GM21723 (cell line): ENCODE data around the gene SLC18A3.

Experiments
- ATAC-seq: cut with Tn5 transposase; IDR thresholded peaks from one replicate; pipeline ENCODE4 v1.9.1; 2021; ENCODE audit warnings: mild to moderate bottlenecking, moderate library complexity; ENCODE audit not compliant: unreplicated experiment

The SLC18A3 gene

DNA sequence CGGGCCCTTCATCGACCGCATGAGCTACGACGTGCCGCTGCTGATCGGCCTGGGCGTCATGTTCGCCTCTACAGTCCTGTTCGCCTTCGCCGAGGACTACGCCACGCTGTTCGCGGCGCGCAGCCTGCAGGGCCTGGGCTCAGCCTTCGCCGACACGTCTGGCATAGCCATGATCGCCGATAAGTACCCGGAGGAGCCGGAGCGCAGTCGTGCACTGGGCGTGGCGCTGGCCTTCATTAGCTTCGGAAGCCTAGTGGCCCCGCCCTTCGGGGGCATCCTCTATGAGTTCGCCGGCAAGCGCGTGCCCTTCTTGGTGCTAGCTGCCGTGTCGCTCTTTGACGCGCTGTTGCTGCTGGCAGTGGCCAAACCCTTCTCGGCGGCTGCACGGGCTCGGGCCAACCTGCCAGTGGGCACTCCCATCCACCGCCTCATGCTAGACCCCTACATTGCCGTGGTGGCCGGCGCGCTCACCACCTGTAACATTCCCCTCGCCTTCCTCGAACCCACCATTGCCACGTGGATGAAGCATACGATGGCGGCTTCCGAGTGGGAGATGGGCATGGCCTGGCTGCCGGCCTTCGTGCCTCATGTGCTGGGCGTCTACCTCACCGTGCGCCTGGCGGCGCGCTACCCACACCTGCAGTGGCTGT lies 1.2 kb downstream of the SLC18A3 start:
- ATAC-seq = no peak

DNA sequence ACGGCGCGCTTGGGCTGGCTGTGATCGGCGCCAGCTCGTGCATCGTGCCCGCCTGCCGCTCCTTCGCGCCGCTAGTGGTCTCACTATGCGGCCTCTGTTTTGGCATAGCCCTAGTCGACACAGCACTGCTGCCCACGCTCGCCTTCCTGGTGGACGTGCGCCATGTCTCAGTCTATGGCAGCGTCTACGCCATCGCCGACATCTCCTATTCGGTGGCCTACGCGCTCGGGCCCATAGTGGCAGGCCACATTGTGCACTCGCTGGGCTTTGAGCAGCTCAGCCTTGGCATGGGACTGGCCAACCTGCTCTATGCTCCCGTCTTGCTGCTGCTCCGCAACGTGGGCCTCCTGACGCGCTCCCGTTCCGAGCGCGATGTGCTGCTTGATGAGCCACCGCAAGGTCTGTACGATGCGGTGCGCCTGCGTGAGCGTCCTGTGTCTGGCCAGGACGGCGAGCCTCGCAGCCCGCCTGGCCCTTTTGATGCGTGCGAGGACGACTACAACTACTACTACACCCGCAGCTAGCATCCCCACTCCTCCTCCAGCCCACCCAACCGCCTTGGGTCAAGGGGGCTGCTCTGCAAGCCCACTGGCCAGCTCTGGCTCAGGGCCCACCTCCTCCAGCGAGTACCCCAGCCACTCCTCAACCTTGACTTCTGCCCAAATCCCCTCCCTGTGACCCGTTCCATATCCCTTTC lies 1.9 kb downstream of the SLC18A3 start:
- ATAC-seq = no peak

GRCh38 chr10:49612513-49613164 lies 2.5 kb downstream of the SLC18A3 start:
- no peak for ATAC-seq

- ATAC-seq = no peak
These were observed 3.2 kb downstream of the SLC18A3 start for GRCh38 chr10:49613165-49613881.

DNA sequence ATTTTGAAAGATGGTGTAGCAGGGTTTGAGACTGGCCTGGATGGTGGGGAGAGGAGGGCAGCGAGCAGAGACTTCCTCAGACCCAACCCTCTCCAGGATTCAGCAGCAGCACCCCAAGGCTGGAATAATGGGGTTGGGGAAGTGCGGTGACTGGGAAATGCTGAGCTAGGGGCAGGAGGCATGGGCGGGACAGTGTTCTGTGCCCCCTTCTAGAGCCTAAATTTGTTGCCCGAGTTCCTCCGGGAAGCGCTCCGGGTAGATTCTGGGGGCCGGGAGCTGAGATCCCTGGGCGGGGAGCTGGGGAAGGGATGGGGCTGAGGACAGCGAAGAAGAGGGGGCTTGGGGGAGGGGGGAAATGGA lies 3.8 kb downstream of the SLC18A3 start, which contains the start of gene CHAT:
TSS of gene CHAT (plus strand) at position 156 of the 360 bp plus-strand sequence. CDS start at position 309, 153 bp downstream.
- no peak for ATAC-seq

DNA sequence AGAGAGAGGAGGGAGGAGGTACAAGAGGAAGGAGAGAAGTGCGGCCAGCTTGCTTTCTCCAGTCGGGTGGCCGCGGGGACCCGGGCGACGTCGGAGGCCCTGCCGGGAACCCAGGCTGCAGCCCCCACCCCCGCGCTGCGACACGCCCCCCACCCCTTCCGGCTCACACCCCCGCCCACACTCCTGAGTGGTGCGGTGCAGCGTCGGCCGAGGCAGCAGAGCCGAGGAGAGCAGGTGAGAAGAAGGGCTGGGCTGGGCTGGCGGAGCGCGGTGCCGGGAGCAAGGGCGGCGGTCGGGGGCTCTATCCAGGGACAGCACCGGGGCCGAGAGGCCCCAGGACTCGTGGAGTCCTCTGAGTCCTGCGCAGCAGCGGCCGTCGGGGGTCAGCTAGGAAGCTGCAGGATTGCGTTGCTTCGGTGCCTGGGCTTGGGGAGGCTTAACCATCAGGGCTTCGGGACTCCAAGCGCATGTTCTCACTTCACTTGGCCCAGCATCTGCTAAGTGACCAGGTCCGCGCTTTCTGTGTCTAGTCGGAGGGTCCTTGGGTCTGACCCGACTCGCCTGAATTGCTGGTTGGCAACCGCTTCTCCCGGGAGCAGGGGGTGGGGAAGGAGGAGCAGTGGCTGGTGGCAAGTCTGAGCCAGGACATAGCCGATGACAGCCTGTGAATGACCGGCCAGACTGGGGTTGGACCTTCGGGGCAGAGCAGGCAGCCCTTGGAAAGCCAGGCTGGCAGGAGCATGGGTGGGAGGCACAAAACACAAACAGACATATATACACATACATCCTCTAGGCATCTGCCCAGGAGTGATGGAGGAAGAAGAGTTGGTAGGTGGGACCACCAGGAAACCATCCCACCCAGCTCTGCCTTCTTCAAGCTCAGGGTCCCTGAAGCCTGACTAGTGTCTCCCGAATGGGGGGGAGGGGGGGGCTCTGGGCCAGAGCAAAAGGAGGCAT lies 4.4 kb downstream of the SLC18A3 start:
- ATAC-seq = no peak

DNA sequence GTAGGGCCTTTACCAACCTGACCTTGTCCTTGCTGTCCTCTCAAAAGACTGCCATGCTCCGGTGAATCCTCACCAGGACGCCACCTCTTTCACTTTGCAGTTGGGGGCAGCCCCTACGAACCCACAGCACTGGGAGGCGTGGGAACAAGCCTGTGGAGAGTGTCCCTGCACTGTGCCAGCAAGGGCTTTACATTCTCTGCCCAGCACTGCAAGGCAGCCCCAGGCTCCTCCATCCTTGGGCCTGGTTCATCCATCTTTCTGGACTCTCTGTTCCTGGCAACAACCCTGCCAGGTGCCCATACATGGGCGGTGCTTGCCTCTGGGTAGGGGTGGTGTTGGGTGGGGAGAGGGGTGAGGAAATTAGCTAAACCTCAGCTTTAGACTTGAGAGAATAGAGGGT lies 5.1 kb downstream of the SLC18A3 start:
- ATAC-seq = no peak

GRCh38 chr10:49615721-49616120 lies 5.6 kb downstream of the SLC18A3 start:
- no peak for ATAC-seq

DNA sequence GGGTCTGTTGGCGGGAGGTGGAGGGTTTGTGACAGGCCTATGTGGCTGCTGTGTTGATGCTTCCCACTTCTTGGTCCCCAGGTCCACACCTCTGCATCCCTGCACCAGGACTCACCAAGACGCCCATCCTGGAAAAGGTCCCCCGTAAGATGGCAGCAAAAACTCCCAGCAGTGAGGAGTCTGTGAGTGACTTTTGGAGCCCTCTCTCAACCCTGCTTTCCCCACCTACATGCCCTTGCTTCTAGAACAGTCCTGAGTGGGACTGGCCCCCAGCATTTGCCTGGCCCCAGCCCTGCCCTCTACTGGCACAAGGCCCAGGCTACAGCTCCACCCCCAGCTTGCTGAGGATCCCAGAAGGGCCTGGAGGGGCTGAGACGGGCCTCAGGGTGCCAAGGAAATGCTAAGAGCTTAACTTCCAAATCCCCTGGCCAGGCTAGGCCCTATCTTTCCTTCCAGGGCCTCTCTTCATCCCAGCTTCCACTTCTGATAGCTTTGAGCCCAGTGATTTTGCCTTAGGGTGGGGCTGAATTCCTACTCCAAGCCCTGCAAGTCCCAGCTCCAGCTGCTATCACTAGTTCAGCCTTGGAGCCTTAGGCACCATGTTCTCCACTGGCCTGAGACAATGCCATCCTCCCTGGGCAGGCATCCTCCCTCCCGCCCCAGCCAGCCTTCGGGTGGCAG lies 6.5 kb downstream of the SLC18A3 start:
- no peak for ATAC-seq

DNA sequence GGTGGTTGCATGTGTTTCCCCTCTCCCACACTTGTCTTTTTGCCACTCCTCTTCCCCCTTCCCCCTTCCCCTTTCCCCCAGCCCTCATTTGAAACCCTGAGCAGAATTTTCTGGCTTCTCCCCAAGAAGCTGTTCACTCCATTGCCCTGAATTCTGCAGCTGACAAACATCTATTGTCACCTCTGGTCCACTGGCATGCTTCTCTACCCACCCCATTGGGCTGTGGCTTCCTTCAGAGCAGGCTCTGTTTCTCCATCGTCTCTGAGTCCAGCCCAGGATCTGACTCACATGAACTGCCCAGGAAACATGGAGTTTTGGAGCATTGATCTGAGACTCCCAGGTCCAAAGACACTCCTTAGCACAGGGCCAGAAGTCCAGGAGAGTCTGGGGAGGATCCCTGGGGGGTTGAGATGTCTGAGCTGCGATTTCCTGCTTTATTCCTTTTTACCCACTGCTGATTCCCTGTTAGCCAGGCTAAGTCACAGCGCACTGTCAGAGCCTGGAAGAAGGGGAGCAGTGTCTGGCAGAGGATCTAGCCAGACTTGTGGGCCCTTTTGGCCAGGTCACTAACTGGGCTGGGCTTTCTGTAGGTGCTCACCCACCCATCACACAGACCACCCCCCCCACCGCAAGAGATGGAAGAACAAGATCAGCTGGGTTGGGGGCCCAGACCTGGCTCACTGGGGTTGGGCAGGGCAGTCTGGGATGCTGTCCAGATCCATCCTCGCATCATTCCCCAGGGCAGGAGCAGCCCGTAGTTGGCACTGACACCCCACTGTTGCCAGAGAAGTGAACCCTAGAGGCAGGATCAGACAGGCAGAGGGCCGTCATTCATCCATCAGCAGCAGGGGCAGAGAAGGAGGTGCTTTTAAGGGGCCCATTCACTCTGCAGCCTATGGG lies 7.3 kb downstream of the SLC18A3 start:
- no peak for ATAC-seq

- no peak for ATAC-seq
These were observed 8.7 kb downstream of the SLC18A3 start for GRCh38 chr10:49618821-49619220.

DNA sequence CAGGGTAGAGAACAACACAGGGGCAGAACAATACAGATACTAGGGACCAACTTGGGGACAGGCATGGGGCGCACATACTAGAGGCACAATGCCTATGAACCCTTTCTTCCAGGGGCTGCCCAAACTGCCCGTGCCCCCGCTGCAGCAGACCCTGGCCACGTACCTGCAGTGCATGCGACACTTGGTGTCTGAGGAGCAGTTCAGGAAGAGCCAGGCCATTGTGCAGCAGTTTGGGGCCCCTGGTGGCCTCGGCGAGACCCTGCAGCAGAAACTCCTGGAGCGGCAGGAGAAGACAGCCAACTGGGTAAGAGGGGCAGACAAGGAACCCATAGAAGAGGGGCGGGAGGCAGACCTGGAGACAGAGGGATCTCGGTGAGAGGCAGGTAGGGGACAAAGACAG lies 9.5 kb downstream of the SLC18A3 start:
- no peak for ATAC-seq

GRCh38 chr10:49620286-49620810 lies 10.2 kb downstream of the SLC18A3 start:
- ATAC-seq = no peak

- no peak for ATAC-seq
These were observed 10.8 kb downstream of the SLC18A3 start for GRCh38 chr10:49620841-49621378.

DNA sequence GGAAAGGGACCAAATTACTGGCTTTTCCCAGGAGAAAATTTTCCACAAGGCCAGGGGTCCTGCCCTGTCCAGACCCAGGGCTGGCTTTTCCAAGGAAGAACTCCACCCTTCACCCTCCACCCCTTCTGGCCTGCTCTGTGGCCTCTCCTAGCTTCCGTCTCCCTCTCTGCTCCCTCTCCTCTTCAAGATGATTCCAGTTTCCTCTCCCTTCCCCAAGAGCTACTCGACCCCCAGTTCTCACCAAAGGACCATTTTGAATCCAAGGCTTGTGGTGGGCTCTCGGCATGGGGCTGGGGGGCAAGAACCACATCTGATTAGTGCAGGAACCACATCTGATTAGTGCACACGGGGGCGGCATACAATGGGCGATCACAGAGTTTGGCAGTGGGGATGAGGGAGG lies 11.5 kb downstream of the SLC18A3 start:
- no peak for ATAC-seq

- no peak for ATAC-seq
These were observed 12.6 kb downstream of the SLC18A3 start for GRCh38 chr10:49622426-49623425.

DNA sequence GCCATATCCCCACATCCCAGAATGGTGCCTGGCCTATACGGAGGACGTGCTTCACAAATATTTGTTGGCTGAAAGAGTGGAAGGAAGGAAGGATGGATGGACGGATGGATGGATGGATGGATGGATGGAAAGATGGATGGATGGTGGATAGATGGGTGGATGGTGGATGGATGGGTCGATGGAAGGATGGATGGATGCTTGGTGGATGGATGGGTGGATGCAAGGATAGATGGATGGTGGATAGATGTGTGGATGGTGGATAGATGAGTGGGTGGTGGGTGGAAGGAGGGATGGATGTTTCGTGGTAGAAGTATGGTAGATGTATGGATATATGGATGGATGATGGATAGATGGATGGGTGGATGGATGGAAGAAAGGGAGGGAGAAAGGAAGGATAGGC lies 14.5 kb downstream of the SLC18A3 start:
- no peak for ATAC-seq
